Activated naive CD4-positive, alpha-beta T cell treated with anti-CD3 and anti-CD28 coated beads, Interleukin-2, amount 10 ng/mL, durations not matched to agents 7 days and 5 days (primary cell): Measurements from ENCODE around the gene USP36.
A peak's percentile ranks its signal among the peaks of the same experiment; 100 is the strongest.

ENCODE experiments used
- CTCF ChIA-PET: fragments of 350-600 bp; sonication (Branson Sonifier 250); formaldehyde crosslinking; loops from one replicate; lab custom pipeline; 2021; ENCODE audit warnings: antibody characterized with exemption; lab: Charles Lee
- DNase-seq: peaks from one replicate; pipeline ENCODE4 v3.0.0-alpha.2; 2020
- H3K27ac Mint-ChIP-seq: one replicate; pipeline ENCODE4 v1.8.0; 2021; ENCODE audit warnings: mild to moderate bottlenecking, moderate library complexity, mixed read lengths
- H3K27me3 Mint-ChIP-seq: one replicate; pipeline ENCODE4 v1.8.0; 2021; ENCODE audit warnings: mild to moderate bottlenecking, mixed read lengths
- H3K36me3 Mint-ChIP-seq: one replicate; pipeline ENCODE4 v1.8.0; 2021; ENCODE audit warnings: mixed read lengths
- H3K4me1 Mint-ChIP-seq: one replicate; pipeline ENCODE4 v1.8.0; 2021; ENCODE audit warnings: mixed read lengths
- H3K4me3 Mint-ChIP-seq: one replicate; pipeline ENCODE4 v1.8.0; 2021; ENCODE audit warnings: mild to moderate bottlenecking, moderate library complexity, mixed read lengths
- H3K9me3 Mint-ChIP-seq: one replicate; pipeline ENCODE4 v1.8.0; 2021; ENCODE audit warnings: mixed read lengths

USP36 gene

DNA sequence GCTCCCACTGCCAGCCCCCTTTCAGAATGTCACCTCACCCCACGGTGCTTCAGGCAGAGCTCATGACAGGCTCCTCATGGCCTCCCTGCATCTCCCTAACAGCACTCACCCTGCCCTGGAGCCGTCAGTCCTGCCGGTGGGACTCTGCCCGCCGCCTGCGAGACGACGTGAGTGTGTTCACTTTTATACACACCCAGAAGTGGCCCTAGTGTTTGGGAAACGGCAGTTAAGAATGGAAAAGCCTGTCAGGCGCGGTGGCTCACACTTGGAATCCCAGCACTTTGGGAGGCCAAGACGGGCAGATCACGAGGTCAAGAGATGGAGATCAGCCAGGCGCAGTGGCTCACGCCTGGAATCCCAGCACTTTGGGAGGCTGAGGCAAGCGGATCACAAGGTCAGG, 46.2 kb downstream of the USP36 start:
- Mint-ChIP-seq H3K4me3 (no peak overlapping the region), H3K27ac (peak overlapping the region; percentile 68), H3K9me3 (no peaks in the 10 kb centered on the region), H3K36me3 (peaks cover 66% of the 10 kb centered on the region), H3K4me1 (peaks cover 56% of the 10 kb centered on the region), H3K27me3 (no peaks in the 10 kb centered on the region)
- CTCF ChIA-PET: no interaction called here
- DNase-seq: no peak

DNA sequence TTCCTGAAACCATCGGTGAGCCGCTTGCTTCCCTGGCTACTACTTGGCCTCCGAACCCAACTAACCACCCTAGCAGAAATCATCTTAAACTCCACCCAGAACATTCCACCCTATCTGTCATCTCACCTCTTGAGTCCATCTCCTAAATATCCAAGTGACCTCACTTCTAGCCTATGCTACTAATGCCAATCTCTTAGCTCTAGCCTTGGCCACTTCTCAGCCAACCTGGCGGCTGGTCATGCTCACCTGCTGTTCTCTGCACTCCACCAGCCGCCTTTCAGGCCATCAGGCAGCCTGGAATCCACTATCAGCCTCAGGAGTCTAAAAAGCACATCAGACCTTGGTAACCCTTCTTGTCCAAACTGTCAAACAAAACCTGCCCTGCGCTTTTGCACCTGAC, 46.6 kb downstream of the USP36 start:
- Mint-ChIP-seq H3K36me3 (peaks cover 63% of the 10 kb centered on the region), H3K27me3 (no peaks in the 10 kb centered on the region), H3K4me3 (no peak overlapping the region), H3K27ac (peak overlapping the region; percentile 68), H3K4me1 (peaks cover 56% of the 10 kb centered on the region), H3K9me3 (no peaks in the 10 kb centered on the region)
- no peak for DNase-seq
- CTCF ChIA-PET: no interaction called here

DNA sequence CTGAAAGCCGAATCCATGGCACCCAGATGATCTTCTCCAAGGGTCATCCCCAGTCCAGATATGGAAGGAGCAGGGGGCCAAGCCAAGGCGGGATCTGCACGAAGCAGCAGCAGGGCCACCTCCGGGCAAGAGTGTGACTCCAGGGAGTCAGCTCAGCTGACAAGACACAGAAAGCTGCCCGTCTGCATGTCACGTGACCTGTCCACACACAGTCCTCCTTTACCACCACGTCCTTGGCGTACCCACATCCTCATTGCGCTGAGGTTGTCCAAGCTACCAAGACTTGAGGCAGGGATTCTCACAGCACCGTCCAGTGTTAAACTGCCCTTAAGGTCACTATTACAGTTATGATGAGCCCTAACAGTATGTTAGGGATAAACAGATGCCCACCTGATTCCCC, 47.2 kb downstream of the USP36 start:
- no peak for DNase-seq
- Mint-ChIP-seq H3K27me3 (no peaks in the 10 kb centered on the region), H3K4me1 (peaks cover 57% of the 10 kb centered on the region), H3K27ac (no peak overlapping the region), H3K4me3 (no peak overlapping the region), H3K9me3 (no peaks in the 10 kb centered on the region), H3K36me3 (peaks cover 58% of the 10 kb centered on the region)
- CTCF ChIA-PET: no interaction called here

DNA sequence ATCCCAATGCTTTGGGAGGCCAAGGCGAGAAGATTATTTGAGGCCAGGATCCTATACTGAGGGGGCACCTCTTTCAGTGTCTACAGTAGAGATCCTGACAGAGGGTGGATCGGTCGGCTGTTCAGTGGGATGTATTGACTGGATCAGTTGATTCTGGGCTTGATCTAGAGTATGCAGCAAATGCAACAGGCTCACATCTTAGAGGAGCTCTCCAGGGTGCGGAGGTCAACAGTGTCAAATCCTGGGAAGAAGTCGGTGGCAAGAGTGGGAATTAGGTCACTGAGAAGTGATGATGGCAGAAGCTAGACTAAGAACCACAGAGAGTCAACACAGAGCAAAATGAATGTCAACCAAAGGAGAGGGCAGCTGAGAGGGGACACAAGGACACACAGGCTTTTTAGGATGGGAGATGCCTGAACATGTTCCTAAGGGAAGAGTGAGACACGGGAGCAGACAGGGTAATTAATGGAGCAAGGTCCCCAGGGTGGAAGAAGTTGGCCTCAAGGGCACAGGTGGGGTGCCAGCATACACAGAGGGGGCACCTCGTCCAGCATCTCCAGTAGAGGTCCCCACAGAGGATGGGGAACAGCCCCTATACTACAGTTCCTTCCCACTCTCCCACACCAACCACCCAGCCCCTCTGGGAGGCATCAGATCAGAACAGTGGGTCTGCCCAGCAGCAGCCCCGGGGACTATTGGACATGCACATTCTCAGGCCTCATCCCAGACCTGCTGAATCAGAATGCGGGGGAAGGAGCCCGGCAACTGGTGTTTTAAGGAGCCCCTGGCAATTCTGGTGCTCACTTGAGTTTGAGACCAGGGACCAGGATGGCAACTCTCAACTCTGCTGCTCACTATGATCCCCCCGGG, 48.5 kb downstream of the USP36 start:
- DNase-seq: no peak
- Mint-ChIP-seq H3K4me3 (no peak overlapping the region), H3K4me1 (peaks cover 63% of the 10 kb centered on the region), H3K9me3 (no peaks in the 10 kb centered on the region), H3K27me3 (no peaks in the 10 kb centered on the region), H3K36me3 (peaks cover 59% of the 10 kb centered on the region), H3K27ac (peak overlapping the region; percentile 96)
- CTCF ChIA-PET: no interaction called here

DNA sequence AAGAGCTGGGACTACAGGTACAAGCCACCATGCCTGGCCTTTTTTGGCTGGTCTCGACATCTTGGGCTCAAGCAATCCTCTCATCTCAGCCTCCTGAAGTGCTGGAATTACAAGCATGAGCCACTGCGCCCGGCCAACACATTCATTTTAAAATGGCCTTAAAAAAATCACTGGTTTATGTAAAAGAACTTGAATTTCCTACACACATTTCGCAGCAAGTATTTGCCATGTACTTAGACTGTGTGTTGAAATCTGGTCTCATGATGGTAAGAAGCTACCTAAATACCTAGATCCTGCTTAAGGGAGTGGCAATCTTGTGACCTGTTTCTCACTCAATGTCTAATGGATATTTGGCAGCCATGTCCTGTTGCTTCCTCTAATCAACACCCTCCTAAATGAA, 50.1 kb downstream of the USP36 start:
- H3K27me3 Mint-ChIP-seq: no peaks in the 10 kb centered on the region
- H3K9me3 Mint-ChIP-seq: no peaks in the 10 kb centered on the region
- DNase-seq: no peak
- peaks cover 45% of the 10 kb centered on the region for H3K36me3 Mint-ChIP-seq
- peaks cover 63% of the 10 kb centered on the region for H3K4me1 Mint-ChIP-seq
- H3K4me3 Mint-ChIP-seq: no peak overlapping the region
- H3K27ac Mint-ChIP-seq: peak overlapping the region; percentile 96
- CTCF ChIA-PET: interaction anchor here (0.7 to 1.8 kb wide), 5 partner anchors 10 to 230 kb away, joined by 3 to 4 read pairs (median 3); no protein-coding TSS in a partner anchor

DNA sequence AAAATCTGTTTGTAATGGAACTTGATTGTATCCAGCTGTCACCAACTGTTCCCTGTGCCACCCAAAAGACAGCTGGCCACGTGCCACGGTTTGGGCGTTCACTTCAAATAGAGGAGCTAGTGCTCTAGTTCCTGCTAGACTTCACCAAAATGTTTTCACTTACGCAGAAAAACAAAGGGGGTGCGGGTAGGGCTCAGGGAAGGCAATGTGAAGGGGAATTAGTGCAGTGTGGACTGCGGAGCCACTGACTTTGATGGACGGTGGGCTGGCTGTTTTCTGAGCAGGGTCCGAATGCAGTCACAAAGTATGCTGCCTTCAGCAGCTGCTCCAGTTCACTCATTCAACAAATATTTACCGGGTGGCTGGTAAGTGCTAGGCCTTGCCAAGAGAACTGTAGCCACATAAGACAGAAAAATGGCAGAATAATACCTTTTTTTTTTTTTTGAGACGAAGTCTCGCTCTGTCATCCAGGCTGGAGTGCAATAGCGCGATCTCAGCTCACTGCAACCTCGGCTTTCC, 50.9 kb downstream of the USP36 start:
- Mint-ChIP-seq H3K9me3 (no peaks in the 10 kb centered on the region), H3K36me3 (peaks cover 38% of the 10 kb centered on the region), H3K27ac (peak overlapping the region; percentile 96), H3K27me3 (no peaks in the 10 kb centered on the region), H3K4me1 (peaks cover 65% of the 10 kb centered on the region), H3K4me3 (peak overlapping the region; percentile 32)
- peak; percentile 74 for DNase-seq
- CTCF ChIA-PET: interaction anchor here (0.7 to 1.8 kb wide), 7 partner anchors 9 to 230 kb away, joined by 3 to 4 read pairs (median 3); no protein-coding TSS in a partner anchor

DNA sequence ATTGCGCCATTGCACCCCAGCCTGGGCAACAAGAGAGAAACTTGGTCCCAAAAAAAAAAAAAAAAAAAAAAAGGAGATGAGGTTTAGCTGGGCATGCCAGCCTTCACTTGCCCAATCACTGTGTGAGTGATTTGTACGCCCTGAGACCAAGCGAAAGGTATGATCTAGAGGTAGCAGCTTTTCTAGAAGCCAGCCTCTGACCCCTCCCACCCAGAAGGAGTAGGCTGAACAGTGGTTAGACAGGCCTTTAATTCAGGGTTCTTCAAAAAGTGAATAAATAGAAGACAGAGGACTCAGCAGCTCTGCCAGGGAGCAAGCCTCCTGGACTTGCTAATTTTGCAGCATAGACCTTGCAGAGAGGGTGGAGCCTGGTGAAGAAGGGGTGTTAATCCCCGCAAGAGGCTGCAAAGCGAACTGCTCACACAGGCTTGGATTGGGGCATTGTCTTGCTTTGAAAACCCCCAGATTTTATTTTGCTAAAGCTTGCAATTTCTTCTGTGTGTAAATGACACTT, 51.4 kb downstream of the USP36 start:
- H3K27me3 Mint-ChIP-seq: no peaks in the 10 kb centered on the region
- no peaks in the 10 kb centered on the region for H3K9me3 Mint-ChIP-seq
- H3K4me3 Mint-ChIP-seq: peak overlapping the region; percentile 32
- no peak for DNase-seq
- peaks cover 34% of the 10 kb centered on the region for H3K36me3 Mint-ChIP-seq
- H3K4me1 Mint-ChIP-seq: peaks cover 67% of the 10 kb centered on the region
- CTCF ChIA-PET: interaction anchor here (0.7 to 1.8 kb wide), 3 partner anchors 9 to 43 kb away, joined by 3 to 4 read pairs (median 3); no protein-coding TSS in a partner anchor
- H3K27ac Mint-ChIP-seq: peak overlapping the region; percentile 96

DNA sequence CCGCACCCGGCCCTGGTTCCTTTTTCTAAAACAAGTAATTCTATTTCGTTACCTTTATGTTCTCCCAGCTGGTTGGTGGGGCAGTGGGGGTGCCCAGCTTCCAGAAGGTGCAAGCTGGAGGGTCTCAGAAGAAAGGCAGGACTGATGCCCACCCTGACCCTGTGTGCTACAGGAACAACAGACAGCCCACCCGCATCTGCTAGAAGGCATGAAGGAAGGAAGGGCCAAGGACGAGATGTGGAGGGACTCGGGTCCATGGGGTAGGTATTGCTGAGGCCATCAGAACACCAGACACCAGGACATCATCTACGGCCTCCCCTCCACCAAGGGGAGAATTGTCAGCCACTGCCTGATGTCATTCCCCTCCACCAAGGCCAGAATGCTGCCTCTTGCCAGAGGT, 52.2 kb downstream of the USP36 start:
- CTCF ChIA-PET: no interaction called here
- H3K9me3 Mint-ChIP-seq: no peaks in the 10 kb centered on the region
- no peak for DNase-seq
- H3K27ac Mint-ChIP-seq: peak overlapping the region; percentile 78
- no peaks in the 10 kb centered on the region for H3K27me3 Mint-ChIP-seq
- H3K4me1 Mint-ChIP-seq: peaks cover 72% of the 10 kb centered on the region
- peaks cover 29% of the 10 kb centered on the region for H3K36me3 Mint-ChIP-seq
- no peak overlapping the region for H3K4me3 Mint-ChIP-seq

DNA sequence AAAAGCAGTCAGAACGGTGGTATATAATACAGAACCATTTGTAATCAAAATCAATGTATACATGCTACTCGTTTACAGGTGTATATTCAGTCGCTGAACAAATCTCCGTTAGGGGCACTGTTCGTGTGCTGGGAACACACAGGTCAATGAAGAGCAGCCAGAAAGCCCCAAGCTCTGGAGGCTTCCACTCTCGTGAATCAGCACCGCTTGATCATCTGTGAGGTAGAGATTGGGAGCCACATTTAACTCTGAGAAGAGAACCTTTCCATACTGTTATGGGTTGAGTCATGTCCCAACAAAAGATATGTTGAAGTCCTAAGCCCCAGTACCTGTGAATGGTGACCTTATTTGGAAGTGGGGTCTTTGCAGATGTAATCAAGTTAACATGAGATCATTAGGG, 53.2 kb downstream of the USP36 start:
- Mint-ChIP-seq H3K27ac (peak overlapping the region; percentile 69), H3K9me3 (no peaks in the 10 kb centered on the region), H3K4me3 (no peak overlapping the region), H3K27me3 (no peaks in the 10 kb centered on the region), H3K4me1 (peaks cover 80% of the 10 kb centered on the region), H3K36me3 (peaks cover 23% of the 10 kb centered on the region)
- no peak for DNase-seq
- CTCF ChIA-PET: no interaction called here

DNA sequence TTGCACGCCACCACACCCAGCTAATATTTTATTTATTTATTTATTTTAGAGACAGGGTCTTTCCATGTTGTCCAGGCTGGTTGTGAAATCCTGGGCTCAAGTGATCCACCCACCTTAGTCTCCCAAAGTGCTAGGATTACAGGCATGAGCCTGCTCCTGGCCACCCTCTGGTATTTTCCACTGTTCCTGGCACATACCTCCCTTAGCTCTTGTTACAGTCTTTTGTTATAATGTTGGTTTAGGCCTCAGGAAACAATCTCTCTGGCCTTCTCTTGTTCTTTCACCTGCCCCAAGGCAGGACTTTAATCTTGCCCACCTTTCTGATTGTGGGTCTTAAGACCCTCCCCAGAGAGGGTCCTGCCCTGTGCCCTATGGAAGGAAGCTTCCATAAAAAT, 55.0 kb downstream of the USP36 start:
- CTCF ChIA-PET: interaction anchor here (1.0 to 1.3 kb wide), 3 partner anchors 14 to 77 kb away, joined by 3 read pairs; no protein-coding TSS in a partner anchor
- Mint-ChIP-seq H3K27me3 (no peaks in the 10 kb centered on the region), H3K4me3 (peak overlapping the region; percentile 41), H3K4me1 (peaks cover 72% of the 10 kb centered on the region), H3K36me3 (peaks cover 16% of the 10 kb centered on the region), H3K9me3 (no peaks in the 10 kb centered on the region), H3K27ac (peak overlapping the region; percentile 85)
- DNase-seq: no peak

DNA sequence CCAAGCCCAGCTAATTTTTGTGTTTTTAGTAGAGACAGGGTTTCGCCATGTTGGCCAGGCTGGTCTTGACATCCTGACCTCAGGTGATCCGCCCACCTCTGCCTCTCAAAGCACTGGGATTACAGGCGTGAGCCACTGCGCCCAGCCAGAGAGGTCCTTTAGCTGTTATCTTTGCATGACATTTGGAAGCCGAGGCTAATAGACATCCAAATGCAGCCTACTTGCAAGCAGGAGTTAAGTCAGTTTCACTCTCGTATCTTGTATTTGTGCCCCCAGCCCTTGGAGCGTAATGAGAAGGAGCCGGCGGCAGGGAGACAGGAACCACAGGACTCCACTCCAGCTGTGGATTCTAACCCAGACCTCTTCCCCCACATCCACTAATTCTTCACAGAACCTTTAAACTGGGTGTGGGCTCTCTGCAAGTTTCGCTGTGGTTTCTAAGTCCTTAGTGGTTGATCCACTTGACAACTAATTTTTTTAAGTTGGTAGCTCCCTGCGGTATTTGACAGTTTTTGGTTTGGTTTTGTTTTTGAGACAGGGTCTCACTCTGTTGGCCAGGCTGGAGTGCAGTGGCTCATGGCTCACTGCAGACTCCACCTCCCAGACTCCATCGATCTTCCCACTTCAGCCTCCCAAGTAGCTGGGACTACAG, 55.5 kb downstream of the USP36 start:
- Mint-ChIP-seq H3K27ac (peak overlapping the region; percentile 85), H3K9me3 (no peaks in the 10 kb centered on the region), H3K27me3 (no peaks in the 10 kb centered on the region), H3K4me3 (peak overlapping the region; percentile 41), H3K4me1 (peaks cover 68% of the 10 kb centered on the region), H3K36me3 (peaks cover 20% of the 10 kb centered on the region)
- DNase-seq: peak; percentile 62
- CTCF ChIA-PET: interaction anchor here (1.0 to 1.4 kb wide), 4 partner anchors 9 to 77 kb away, joined by 3 to 5 read pairs (median 3); no protein-coding TSS in a partner anchor

DNA sequence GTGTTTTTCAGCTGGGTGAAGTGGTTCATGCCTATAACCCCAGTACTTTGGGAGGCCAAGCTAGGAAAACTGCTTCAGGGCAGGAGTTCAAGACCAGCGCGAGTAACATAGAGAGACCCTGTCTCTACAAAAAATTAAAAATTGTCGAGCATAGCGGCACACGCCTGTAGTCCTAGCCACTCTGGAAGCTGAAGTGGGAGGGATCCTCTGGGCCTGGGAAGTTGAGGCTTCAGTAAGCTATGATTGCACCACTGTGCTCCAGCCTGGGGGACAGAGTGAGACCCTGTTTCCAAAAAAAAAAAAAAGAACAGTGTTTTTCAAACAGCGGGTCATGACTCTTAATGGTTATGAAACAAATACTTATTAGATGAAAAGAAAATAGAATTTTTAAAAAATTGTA, 56.3 kb downstream of the USP36 start:
- H3K9me3 Mint-ChIP-seq: no peaks in the 10 kb centered on the region
- H3K4me3 Mint-ChIP-seq: peak overlapping the region; percentile 5
- H3K27me3 Mint-ChIP-seq: no peaks in the 10 kb centered on the region
- H3K36me3 Mint-ChIP-seq: peaks cover 26% of the 10 kb centered on the region
- peak overlapping the region; percentile 89 for H3K27ac Mint-ChIP-seq
- CTCF ChIA-PET: interaction anchor here (0.6 to 1.4 kb wide), 4 partner anchors 9 to 339 kb away, joined by 3 to 5 read pairs (median 4); no protein-coding TSS in a partner anchor
- no peak for DNase-seq
- peaks cover 67% of the 10 kb centered on the region for H3K4me1 Mint-ChIP-seq

DNA sequence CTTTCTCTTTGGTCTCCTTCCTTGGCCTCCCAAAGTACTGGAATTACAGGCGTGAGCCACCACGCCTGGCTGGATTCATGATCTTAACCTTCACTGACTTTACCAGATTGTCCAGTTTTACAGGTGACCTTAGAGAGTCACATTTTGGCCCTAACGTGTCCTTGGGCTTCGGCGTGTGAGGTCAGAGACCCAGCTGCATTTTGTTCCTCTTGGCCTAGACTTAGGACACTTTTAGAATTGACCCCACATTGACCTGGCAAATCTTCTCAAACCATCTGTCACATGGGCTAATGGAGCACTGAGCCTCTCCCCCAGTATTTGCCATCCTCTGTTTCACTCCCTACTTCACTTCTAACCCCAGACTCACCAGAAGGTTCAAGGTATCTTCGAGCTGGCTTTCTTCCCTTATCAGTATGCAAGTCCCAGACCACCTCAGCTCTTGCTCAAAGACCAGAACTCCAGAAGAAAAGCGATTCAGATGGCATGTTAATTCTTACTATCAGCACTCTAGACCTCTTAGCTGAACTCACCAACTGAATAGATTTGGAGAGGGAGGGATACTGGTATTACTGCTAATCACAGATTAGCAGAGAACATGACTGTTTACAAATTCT, 56.8 kb downstream of the USP36 start:
- peaks cover 65% of the 10 kb centered on the region for H3K4me1 Mint-ChIP-seq
- H3K27ac Mint-ChIP-seq: peak overlapping the region; percentile 89
- peak overlapping the region; percentile 14 for H3K4me3 Mint-ChIP-seq
- peaks cover 29% of the 10 kb centered on the region for H3K36me3 Mint-ChIP-seq
- DNase-seq: no peak
- H3K9me3 Mint-ChIP-seq: no peaks in the 10 kb centered on the region
- no peaks in the 10 kb centered on the region for H3K27me3 Mint-ChIP-seq
- CTCF ChIA-PET: interaction anchor here (0.6 to 1.4 kb wide), 3 partner anchors 8 to 338 kb away, joined by 4 to 5 read pairs (median 5); no protein-coding TSS in a partner anchor
